Activated T-helper 1 cell treated with anti-CD3 and anti-CD28 coated beads, Interleukin-12 subunit alpha, Interleukin-12 subunit beta, Interleukin-2, Interleukin-4 antibody, amounts not matched to agents 30 ng/mL and 10 ng/mL and 1 ng/mL, durations not matched to agents 14 hours and 24 hours and 36 hours (primary cell): ENCODE data around the gene IGFBP7. TPM values are rescaled to one million over a fixed set of nuclear protein-coding genes. Genes with fewer than 3 reads are reported as not detected.

Experiments
- DNase-seq: peaks from one replicate; pipeline ENCODE4 v3.0.0; 2021; ENCODE audit warnings: low spot score
- H3K27ac Mint-ChIP-seq: one replicate; pipeline ENCODE4 v1.8.0; 2021; ENCODE audit warnings: mild to moderate bottlenecking, mixed read lengths
- H3K27me3 Mint-ChIP-seq: one replicate; pipeline ENCODE4 v1.8.0; 2022; ENCODE audit warnings: mild to moderate bottlenecking, moderate library complexity, mixed read lengths; ENCODE audit not compliant: insufficient read depth
- H3K36me3 Mint-ChIP-seq: one replicate; pipeline ENCODE4 v1.8.0; 2021; ENCODE audit warnings: low read depth, mixed read lengths
- H3K4me1 Mint-ChIP-seq: one replicate; pipeline ENCODE4 v1.8.0; 2021; ENCODE audit warnings: low read depth, mixed read lengths
- H3K4me3 Mint-ChIP-seq: one replicate; pipeline ENCODE4 v1.8.0; 2021; ENCODE audit warnings: mild to moderate bottlenecking, moderate library complexity, mixed read lengths
- H3K9me3 Mint-ChIP-seq: one replicate; pipeline ENCODE4 v1.8.0; 2021; ENCODE audit warnings: mixed read lengths
- intact Hi-C: fragments of 100-400 bp; cut with micrococcal nuclease; formaldehyde crosslinking; loops from one replicate; pipeline ENCODE4 v1.15.1; 2024
- total RNA-seq: library from RNA; stranded (reverse); gene quantifications from 2 replicates; pipeline ENCODE4 v1.2.3, GENCODE V29; 2022

The IGFBP7 gene
- total RNA-seq, 1 donor from 2014 or later: not detected

DNA sequence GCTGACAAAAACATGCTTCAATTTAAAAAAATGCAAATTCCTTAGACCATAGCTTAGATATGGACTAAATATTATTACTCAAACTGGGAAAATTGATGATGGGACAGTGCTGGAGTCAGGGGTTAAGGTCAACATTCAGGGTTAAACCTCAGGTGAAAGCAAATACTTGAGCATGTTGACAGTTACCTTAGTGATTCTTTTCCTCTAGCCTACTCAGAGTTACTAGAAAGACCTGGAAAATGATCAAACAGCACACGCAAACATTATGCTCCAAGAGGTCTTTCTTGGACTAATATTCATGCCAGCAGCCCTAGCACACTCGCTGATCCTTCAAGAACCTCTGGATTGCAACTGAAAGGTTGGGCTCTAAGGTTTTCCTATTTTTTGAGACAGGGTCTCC lies 10.8 kb downstream of the IGFBP7 start:
- Mint-ChIP-seq H3K27ac (no peak overlapping the region), H3K27me3 (peaks cover 21% of the 10 kb centered on the region), H3K36me3 (no peaks in the 10 kb centered on the region), H3K4me1 (no peaks in the 10 kb centered on the region), H3K9me3 (no peaks in the 10 kb centered on the region), H3K4me3 (no peak overlapping the region)
- intact Hi-C loops: loop anchor here (5.0 kb wide), 1 partner anchor 477 kb away; no protein-coding TSS in a partner anchor
- DNase-seq: no peak

DNA sequence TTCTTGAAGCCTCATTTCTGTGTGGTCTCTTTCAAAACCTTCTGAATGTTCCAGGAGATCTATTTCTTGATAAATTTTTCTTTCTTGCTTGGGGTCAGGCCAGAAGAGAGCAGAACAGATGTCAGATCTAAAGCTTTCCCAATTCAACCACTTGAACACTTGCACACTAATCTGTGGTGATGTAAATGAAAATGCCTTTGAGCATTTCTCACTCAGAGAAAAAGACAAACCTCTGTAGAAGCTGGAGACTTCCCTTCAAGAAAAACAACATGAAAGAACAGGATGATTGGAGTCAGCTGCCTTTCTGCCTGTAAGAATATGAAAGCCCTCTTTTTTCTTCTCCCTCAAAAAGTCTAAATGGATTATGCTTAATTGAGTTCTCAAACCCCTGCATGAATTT lies 11.2 kb downstream of the IGFBP7 start:
- intact Hi-C loops: loop anchor here (5.0 kb wide), 1 partner anchor 477 kb away; no protein-coding TSS in a partner anchor
- no peak for DNase-seq

DNA sequence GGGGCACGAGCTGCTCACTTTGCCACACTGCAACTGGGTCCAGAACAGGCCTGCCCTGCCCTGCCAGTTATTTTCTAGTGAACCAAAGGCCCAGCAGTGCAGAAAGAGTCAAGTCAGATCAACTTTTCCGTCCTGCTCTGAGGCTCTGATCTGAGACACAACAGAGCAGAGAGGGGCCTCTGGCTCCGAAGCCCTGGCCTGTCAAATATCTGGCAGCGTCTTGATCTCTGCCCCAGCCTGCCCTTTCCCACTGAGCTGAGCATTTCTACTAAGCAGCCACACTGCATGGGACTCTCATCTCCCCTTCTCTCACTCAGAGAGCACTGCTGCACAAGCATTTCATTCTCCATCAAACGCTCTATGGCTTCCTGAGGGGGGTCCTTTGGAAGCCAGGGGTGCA lies 11.8 kb downstream of the IGFBP7 start:
- H3K4me3 Mint-ChIP-seq: no peak overlapping the region
- H3K27ac Mint-ChIP-seq: no peak overlapping the region
- intact Hi-C loops: loop anchor here (5.0 kb wide), 1 partner anchor 476 kb away; no protein-coding TSS in a partner anchor
- H3K27me3 Mint-ChIP-seq: peaks cover 19% of the 10 kb centered on the region
- DNase-seq: no peak
- no peaks in the 10 kb centered on the region for H3K4me1 Mint-ChIP-seq
- H3K36me3 Mint-ChIP-seq: no peaks in the 10 kb centered on the region
- H3K9me3 Mint-ChIP-seq: no peaks in the 10 kb centered on the region

More for the DNA sequence above, 11.2 kb downstream of the IGFBP7 start:
- Mint-ChIP-seq H3K4me3 (no peak overlapping the region), H3K27me3 (peaks cover 20% of the 10 kb centered on the region), H3K27ac (no peak overlapping the region), H3K9me3 (no peaks in the 10 kb centered on the region), H3K4me1 (no peaks in the 10 kb centered on the region), H3K36me3 (no peaks in the 10 kb centered on the region)

DNA sequence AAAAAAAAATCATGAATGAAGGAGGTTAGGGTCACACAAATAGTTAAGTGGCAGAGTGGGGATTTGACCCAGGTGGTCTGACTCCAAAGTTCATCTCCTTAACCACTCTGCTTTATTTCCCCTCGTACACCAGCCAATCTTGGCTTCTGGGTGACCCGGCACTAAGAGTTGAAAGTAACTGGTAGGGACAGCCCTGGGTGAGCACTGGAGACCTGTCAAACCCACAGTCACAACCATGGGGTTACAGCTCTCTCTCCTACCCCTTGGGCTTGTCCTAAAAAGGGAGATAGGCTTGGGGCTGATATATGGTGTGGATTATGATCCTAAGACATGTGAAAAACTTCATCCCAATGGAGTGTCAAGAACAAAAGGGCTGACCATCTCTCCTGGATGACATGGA lies 12.5 kb downstream of the IGFBP7 start:
- no peak overlapping the region for H3K27ac Mint-ChIP-seq
- intact Hi-C loops: loop anchor here (5.0 kb wide), 1 partner anchor 475 kb away; no protein-coding TSS in a partner anchor

DNA sequence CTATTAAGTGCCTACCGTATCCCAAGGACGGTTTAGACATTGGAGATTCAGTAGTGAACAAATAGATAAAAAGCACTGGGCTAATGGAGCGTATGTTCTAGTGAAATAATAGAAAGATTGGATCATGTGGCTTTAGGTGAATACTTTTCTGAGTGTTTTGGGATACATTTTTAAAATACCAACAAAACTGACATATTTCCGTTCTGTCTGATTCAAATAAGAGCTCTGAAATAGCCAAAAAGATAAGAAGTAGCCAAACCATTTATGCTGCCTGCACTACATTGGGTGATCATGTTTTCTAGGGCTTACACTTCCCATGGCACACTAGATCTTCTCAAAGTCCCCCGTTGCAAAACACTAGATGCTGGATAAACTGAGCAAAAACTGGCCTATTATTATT lies 14.2 kb downstream of the IGFBP7 start:
- H3K4me1 Mint-ChIP-seq: no peaks in the 10 kb centered on the region
- no peak overlapping the region for H3K27ac Mint-ChIP-seq
- H3K9me3 Mint-ChIP-seq: no peaks in the 10 kb centered on the region
- no peak for DNase-seq
- H3K4me3 Mint-ChIP-seq: no peak overlapping the region
- peaks cover 16% of the 10 kb centered on the region for H3K27me3 Mint-ChIP-seq
- intact Hi-C loops: loop anchor here (5.0 kb wide), 1 partner anchor 474 kb away; no protein-coding TSS in a partner anchor
- no peaks in the 10 kb centered on the region for H3K36me3 Mint-ChIP-seq

More for the DNA sequence above, 12.5 kb downstream of the IGFBP7 start:
- peaks cover 18% of the 10 kb centered on the region for H3K27me3 Mint-ChIP-seq
- H3K36me3 Mint-ChIP-seq: no peaks in the 10 kb centered on the region
- H3K4me3 Mint-ChIP-seq: no peak overlapping the region
- H3K9me3 Mint-ChIP-seq: no peaks in the 10 kb centered on the region
- no peaks in the 10 kb centered on the region for H3K4me1 Mint-ChIP-seq
- DNase-seq: no peak

DNA sequence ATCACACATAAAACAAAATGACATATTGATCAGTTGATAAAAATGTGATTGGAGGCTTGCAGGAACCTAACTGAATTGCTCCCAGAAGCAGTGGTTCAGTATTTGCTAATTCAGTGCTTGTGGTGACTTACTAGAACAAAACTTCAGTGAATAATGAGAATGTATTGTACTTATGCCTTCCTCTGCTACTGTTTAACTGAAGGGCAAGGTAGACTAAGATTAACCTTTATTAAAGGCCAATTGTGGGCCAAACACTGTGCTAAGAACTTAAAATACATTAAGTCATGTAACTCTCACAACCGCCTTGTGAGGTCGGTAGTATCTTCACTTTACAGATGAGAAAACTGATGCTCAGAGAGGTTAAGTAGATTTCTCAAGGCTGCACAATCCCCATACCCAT lies 14.9 kb downstream of the IGFBP7 start:
- H3K27me3 Mint-ChIP-seq: peaks cover 15% of the 10 kb centered on the region
- DNase-seq: no peak
- H3K4me3 Mint-ChIP-seq: no peak overlapping the region
- no peaks in the 10 kb centered on the region for H3K36me3 Mint-ChIP-seq
- no peaks in the 10 kb centered on the region for H3K4me1 Mint-ChIP-seq
- intact Hi-C loops: loop anchor here (5.0 kb wide), 1 partner anchor 473 kb away; no protein-coding TSS in a partner anchor
- no peak overlapping the region for H3K27ac Mint-ChIP-seq
- no peaks in the 10 kb centered on the region for H3K9me3 Mint-ChIP-seq

DNA sequence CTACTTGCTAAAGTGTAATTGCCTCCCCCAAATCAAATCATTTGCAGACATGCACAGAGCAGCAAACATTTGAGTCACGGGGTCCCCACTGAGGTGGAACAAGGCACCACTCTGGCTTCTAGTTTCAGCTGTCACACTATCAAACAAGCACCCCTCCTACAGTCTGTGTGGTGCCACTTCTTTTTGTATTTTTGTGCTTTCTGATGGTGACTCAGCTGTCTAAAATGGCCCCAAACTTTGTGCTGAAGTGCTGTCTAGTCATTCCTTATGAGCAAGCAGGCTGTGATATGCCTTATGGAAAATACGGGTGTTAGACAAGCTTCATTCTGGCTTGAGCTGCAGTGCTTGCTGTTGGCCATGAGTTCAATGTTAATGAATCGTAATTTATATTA lies 15.4 kb downstream of the IGFBP7 start:
- no peaks in the 10 kb centered on the region for H3K9me3 Mint-ChIP-seq
- H3K36me3 Mint-ChIP-seq: no peaks in the 10 kb centered on the region
- DNase-seq: no peak
- peaks cover 13% of the 10 kb centered on the region for H3K27me3 Mint-ChIP-seq
- H3K4me3 Mint-ChIP-seq: no peak overlapping the region
- H3K4me1 Mint-ChIP-seq: no peaks in the 10 kb centered on the region
- intact Hi-C loops: loop anchor here (5.0 kb wide), 1 partner anchor 473 kb away; no protein-coding TSS in a partner anchor
- no peak overlapping the region for H3K27ac Mint-ChIP-seq

DNA sequence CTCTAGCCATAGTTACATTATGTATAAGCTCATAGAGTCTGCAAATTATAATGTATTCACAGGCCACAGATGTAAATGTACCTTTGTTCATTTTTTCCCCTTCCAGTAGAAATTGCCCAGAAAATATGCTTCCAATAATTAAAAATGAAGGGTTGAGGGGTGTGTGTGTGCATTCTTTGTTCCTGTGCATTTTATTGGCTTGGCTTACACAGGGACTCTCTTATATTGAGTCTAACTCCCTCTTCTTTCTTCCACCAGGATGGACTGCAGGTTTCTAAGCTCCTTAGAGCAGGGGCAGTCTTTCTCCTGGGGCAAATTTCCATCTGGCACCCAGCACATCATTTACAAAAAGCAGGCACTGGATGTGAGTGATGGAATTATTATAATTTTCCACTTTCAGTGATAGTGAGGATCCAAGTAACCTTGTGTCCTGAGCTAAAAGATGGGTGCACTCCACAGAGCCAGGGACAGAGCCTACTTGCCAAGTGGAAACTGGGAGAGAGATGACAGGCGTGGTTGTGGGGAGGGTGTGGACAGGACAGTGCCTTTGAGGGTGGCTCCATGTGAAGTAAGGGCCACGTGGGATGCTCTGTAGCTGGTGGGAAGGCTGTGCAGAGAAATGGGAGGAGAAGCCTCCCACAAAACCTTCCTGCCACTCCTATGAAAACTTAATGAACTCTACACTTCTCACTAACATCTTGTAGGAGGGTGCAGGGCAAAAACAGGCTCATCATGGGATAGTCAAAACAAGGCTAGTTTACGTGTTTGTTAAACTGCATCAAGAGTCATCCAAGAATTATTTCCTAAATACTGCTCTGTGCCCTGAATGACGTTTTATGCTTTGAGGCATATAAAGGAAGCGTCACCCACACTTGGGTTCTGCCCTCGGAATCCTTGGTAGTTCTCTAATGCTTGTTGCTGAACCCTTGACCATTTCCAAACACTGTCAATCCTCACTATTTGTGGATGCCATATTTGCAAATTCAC lies 16.0 kb downstream of the IGFBP7 start:
- Mint-ChIP-seq H3K9me3 (no peaks in the 10 kb centered on the region), H3K27me3 (peaks cover 13% of the 10 kb centered on the region), H3K4me3 (no peak overlapping the region), H3K4me1 (no peaks in the 10 kb centered on the region), H3K27ac (no peak overlapping the region), H3K36me3 (no peaks in the 10 kb centered on the region)
- no peak for DNase-seq
- intact Hi-C loops: no loop called here

DNA sequence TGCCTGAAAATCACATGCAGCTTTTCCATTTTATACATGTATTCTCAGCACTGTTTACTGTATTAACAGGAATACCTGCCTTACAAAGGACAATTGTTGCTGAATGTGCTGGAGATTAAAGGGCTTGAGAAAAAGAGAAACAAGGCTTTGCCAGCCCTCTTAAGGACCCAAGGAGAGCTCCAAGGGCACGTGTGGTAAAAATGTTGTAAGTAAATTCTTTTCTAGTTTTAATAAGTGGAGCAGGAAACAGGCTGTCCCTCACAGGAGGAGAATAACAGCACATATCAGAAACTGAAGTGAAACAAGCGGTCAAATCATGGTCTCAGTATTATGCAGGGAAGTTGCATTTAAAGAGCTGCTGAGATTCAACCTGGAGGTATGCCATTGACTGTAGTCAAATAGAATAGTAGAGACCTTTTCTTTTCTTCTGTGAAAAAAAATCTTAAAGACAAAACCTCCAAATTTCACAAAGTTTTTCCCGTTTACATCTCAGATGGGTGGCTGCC lies 18.5 kb downstream of the IGFBP7 start:
- intact Hi-C loops: no loop called here
- Mint-ChIP-seq H3K9me3 (no peaks in the 10 kb centered on the region), H3K36me3 (no peaks in the 10 kb centered on the region), H3K4me1 (no peaks in the 10 kb centered on the region), H3K4me3 (no peak overlapping the region), H3K27ac (no peak overlapping the region), H3K27me3 (peaks cover 7% of the 10 kb centered on the region)
- DNase-seq: no peak

DNA sequence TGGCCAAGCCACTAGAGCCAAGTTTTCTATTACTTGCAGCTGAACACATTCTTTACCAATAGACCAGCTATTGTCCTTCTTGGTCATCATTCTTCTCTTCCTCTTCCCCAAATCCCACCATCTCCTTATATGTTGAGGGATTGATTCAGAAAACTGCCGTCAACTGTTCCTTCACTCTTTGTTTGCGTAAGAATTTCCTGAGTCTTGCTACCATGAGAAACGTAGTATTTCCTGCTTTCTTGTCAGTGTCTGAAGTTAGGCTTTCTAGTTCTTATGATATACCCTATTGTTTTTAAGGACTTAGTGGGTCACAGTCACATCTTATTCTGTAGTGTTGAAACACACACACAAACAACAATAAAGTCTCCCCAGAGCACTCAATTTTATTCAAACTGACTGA lies 20.1 kb downstream of the IGFBP7 start:
- Mint-ChIP-seq H3K4me1 (no peaks in the 10 kb centered on the region), H3K9me3 (no peaks in the 10 kb centered on the region), H3K4me3 (no peak overlapping the region), H3K36me3 (no peaks in the 10 kb centered on the region), H3K27me3 (peaks cover 7% of the 10 kb centered on the region), H3K27ac (no peak overlapping the region)
- no peak for DNase-seq
- intact Hi-C loops: no loop called here

DNA sequence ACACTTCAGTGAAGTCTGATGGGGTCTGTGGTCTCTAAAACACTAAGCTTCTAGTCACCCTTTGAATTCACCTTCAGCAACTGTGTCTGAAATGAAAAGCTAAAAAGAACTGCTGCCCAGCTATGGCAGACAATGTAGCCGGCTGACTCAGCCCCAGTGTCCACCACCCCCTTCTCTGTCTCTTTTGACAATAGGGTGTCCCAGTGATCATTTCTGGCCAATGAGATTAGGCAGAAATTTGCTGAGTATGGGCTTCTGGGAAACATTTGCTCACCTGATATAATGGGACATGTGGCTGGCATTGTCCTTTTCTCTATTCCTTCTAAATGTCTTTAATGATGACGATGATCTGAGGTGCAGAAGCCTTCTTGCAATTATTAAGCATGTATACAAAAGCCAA lies 20.6 kb downstream of the IGFBP7 start:
- Mint-ChIP-seq H3K4me3 (no peak overlapping the region), H3K9me3 (no peaks in the 10 kb centered on the region), H3K36me3 (no peaks in the 10 kb centered on the region), H3K27ac (no peak overlapping the region), H3K4me1 (no peaks in the 10 kb centered on the region), H3K27me3 (peaks cover 7% of the 10 kb centered on the region)
- intact Hi-C loops: no loop called here
- no peak for DNase-seq

DNA sequence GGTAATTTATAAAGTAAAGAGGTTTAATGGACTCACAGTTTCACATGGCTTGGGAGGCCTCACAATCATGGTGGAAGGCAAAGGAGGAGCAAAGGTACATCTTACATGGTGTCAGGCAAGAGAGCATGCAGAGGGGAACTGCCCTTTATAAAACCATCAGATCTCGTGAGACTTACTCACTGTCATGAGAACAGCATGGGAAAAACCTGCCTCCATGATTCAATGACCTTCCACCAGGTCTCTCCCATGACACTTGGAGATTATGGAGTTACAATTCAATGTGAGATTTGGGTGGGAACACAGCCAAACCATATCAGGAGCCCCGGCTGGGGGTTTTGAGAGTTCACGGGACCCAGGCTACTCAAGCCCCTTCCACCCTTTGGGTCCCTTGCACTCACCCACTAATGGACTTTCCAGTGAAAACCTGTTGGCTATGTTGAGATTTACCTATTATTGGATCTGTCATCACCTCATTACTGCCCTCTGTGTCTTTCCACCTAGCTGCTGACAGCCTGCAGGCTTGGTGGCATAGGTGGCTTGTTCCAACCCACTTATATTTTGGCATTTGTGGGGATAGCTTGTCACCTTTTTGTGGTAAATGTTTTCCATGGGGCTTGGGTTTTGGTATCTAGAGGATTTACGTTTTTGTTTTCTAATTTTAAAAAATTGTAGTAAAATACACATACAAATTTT lies 24.0 kb downstream of the IGFBP7 start:
- no peaks in the 10 kb centered on the region for H3K27me3 Mint-ChIP-seq
- no peak for DNase-seq
- intact Hi-C loops: no loop called here
- no peaks in the 10 kb centered on the region for H3K9me3 Mint-ChIP-seq
- no peak overlapping the region for H3K4me3 Mint-ChIP-seq
- H3K4me1 Mint-ChIP-seq: no peaks in the 10 kb centered on the region
- no peaks in the 10 kb centered on the region for H3K36me3 Mint-ChIP-seq
- H3K27ac Mint-ChIP-seq: no peak overlapping the region

DNA sequence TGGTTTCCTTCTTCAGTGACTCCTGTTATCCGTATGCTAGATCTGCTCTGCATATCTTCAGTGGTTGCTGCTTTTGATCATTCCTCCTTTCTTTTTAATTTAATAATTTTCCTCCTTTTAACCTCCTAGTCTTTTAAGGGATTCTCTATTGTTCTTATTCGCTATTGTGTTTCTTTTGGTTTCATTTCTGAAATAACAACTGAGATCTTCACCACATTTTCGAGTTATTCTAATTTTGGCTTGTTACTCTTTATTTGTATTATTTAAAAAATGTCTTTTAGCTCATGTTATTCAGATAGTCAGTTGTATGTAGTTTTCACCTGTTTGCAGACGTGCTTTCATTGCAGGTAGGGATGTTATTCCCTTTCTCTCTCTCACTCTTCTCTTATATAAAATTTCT lies 24.9 kb downstream of the IGFBP7 start:
- Mint-ChIP-seq H3K9me3 (no peaks in the 10 kb centered on the region), H3K4me3 (no peak overlapping the region), H3K4me1 (no peaks in the 10 kb centered on the region), H3K27me3 (no peaks in the 10 kb centered on the region), H3K27ac (no peak overlapping the region), H3K36me3 (no peaks in the 10 kb centered on the region)
- no peak for DNase-seq
- intact Hi-C loops: no loop called here
